Right atrium auricular region (tissue), 2 donors: ENCODE measurements around the gene KRTAP20-3. TPM values are rescaled to one million over a fixed set of nuclear protein-coding genes. Genes with fewer than 3 reads are reported as not detected.

ENCODE experiments used
- DNase-seq: peaks from one replicate; pipeline ENCODE4 v3.0.0-alpha.2; 2019; ENCODE audit warnings: low spot score
- H3K27ac ChIP-seq, 2 donors: fragments of 200-600 bp; sonication (generic); 1 replicate in 1 of 2; 2 replicates in 1 of 2; pipeline ENCODE4 v1.5.1; 2016 to 2019
- H3K27me3 ChIP-seq, 2 donors: fragments of 200-600 bp; sonication (generic); one replicate each; pipeline versions ENCODE4 v1.5.1 to v1.6.0; 2017 to 2019
- H3K36me3 ChIP-seq: fragments of 200-600 bp; sonication (generic); one replicate; pipeline ENCODE4 v1.5.1; 2016
- H3K4me1 ChIP-seq, 2 donors: fragments of 200-600 bp; sonication (generic); one replicate each; pipeline versions ENCODE4 v1.5.1 to v1.6.0; 2017 to 2019
- H3K4me3 ChIP-seq, 2 donors: fragments of 200-600 bp; sonication (generic); 1 replicate in 1 of 2; 2 replicates in 1 of 2; pipeline ENCODE4 v1.5.1; 2017 to 2019; ENCODE audit warnings: mild to moderate bottlenecking in 1 of 2, moderate library complexity in 1 of 2
- H3K9me3 ChIP-seq, 2 donors: fragments of 200-600 bp; sonication (generic); one replicate each; pipeline ENCODE4 v1.5.1; 2019
- total RNA-seq, 2 donors: library from RNA; depleted of rRNA; stranded (reverse); fragments of >200 nt; gene quantifications; one replicate each; pipeline ENCODE4 v1.1.0, GENCODE V29; 2016
- TF ChIP-seq, protein P1 (sequence below), 2 donors: fragments of 200-600 bp; sonication (generic); IDR thresholded peaks; one replicate each; pipeline ENCODE4 v1.5.1; 2019; ENCODE audit warnings: antibody characterized with exemption in 2 of 2

The KRTAP20-3 gene
- total RNA-seq, result not detected

DNA sequence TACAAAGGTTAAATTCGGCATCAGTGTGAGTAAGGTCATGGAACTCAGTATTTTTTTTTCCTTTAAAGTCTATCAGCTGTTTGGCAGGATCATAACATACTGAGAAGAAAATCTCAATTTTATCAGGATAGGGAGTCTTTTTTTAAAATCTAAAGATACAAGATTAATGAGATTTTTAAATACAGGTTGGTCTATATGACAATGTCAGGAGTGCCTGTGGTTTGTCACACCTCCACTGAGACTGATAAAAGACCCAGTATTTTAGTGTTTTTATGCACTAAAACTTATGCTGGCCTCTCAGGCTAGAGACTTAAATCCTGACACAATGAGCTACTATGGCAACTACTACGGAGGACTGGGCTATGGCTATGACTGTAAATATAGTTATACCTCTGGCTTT, at the start of gene KRTAP20-3:
Gene KRTAP20-3, plus strand, starts transcription at position 301 of the 400 bp plus-strand sequence.
- H3K36me3 ChIP-seq, result no peaks in the 10 kb centered on the region
- no peaks in the 10 kb centered on the region for H3K9me3 ChIP-seq
- TF ChIP-seq, protein P1, sequence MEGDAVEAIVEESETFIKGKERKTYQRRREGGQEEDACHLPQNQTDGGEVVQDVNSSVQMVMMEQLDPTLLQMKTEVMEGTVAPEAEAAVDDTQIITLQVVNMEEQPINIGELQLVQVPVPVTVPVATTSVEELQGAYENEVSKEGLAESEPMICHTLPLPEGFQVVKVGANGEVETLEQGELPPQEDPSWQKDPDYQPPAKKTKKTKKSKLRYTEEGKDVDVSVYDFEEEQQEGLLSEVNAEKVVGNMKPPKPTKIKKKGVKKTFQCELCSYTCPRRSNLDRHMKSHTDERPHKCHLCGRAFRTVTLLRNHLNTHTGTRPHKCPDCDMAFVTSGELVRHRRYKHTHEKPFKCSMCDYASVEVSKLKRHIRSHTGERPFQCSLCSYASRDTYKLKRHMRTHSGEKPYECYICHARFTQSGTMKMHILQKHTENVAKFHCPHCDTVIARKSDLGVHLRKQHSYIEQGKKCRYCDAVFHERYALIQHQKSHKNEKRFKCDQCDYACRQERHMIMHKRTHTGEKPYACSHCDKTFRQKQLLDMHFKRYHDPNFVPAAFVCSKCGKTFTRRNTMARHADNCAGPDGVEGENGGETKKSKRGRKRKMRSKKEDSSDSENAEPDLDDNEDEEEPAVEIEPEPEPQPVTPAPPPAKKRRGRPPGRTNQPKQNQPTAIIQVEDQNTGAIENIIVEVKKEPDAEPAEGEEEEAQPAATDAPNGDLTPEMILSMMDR (IDR thresholded peaks at IDR 0.05), result no peak
- no peak within 1 kb of the TSS for H3K4me3 ChIP-seq
- H3K27ac ChIP-seq, result no peak within 1 kb of the TSS
- no peak for DNase-seq
- H3K27me3 ChIP-seq, result no peaks in the 10 kb centered on the region
- no peaks in the 10 kb centered on the region for H3K4me1 ChIP-seq

- Histone ChIP-seq H3K27ac (no peak within 1 kb of the TSS), H3K4me1 (no peaks in the 10 kb centered on the region), H3K9me3 (no peaks in the 10 kb centered on the region), H3K27me3 (no peaks in the 10 kb centered on the region), H3K36me3 (no peaks in the 10 kb centered on the region), H3K4me3 (no peak within 1 kb of the TSS)
- no peak for DNase-seq
- TF ChIP-seq, protein P1 (IDR thresholded peaks at IDR 0.05), result no peak
Observed at GRCh38 chr21:30598802-30599201, 43.9 kb upstream of the KRTAP20-3 start, which contains the start of gene KRTAP6-2. KRTAP6-2 (minus strand) TSS chr21:30598902; CDS start chr21:30598874, 28 bp downstream.

DNA sequence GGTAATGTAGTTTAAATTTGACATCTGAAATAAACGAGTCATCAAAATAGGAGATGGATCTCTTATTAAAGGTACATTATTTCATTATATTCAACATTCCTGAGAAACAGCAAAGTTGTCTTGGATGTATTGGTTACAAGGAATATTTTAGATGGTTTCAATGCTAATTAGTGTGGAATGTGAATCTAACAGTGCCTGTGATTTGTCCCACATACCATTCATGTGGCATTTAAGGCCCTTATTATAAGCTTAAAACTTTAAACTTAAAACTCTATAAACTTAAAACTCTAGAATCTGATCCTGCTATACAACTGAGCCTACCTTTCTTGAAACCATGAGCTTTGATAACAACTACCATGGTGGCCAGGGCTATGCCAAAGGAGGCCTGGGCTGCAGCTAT, 41.9 kb upstream of the KRTAP20-3 start, which contains the start of gene KRTAP22-1:
Gene KRTAP22-1, plus strand, starts transcription at position 301 of the 400 bp plus-strand sequence.
- TF ChIP-seq, protein P1 (IDR thresholded peaks at IDR 0.05), result no peak
- no peak for DNase-seq
- Histone ChIP-seq H3K27me3 (no peaks in the 10 kb centered on the region), H3K4me1 (no peaks in the 10 kb centered on the region), H3K36me3 (no peaks in the 10 kb centered on the region), H3K27ac (no peak within 1 kb of the TSS), H3K4me3 (no peak within 1 kb of the TSS), H3K9me3 (no peaks in the 10 kb centered on the region)

GRCh38 chr21:30605968-30606367, 36.7 kb upstream of the KRTAP20-3 start:
- Histone ChIP-seq H3K9me3 (no peaks in the 10 kb centered on the region), H3K36me3 (no peaks in the 10 kb centered on the region), H3K4me3 (no peak overlapping the region), H3K27me3 (no peaks in the 10 kb centered on the region), H3K27ac (no peak overlapping the region), H3K4me1 (no peaks in the 10 kb centered on the region)
- DNase-seq, result no peak
- TF ChIP-seq, protein P1 (IDR thresholded peaks at IDR 0.05), result no peak

DNA sequence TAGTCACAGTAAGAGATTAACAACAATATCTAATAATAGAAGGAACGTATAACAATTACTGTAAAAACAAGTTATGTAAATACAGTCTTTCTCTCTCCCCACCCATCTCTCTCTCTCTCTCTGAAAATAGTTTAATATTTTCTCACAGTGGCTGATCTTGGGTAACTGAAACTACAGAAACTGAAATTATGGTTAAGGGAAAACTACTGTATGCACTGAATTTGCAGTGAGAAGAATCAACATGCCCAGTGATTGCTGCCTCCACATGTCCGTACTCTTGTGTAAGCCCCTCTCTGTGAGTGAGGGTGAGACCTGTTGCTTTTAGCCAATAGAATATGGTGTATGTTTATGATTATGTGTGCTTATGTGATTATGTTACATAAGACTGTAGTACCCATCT, 30.5 kb upstream of the KRTAP20-3 start:
- TF ChIP-seq, protein P1 (IDR thresholded peaks at IDR 0.05), result no peak
- Histone ChIP-seq H3K36me3 (no peaks in the 10 kb centered on the region), H3K27ac (no peak overlapping the region), H3K27me3 (no peaks in the 10 kb centered on the region), H3K4me3 (no peak overlapping the region), H3K9me3 (no peaks in the 10 kb centered on the region), H3K4me1 (no peaks in the 10 kb centered on the region)
- DNase-seq, result no peak

DNA sequence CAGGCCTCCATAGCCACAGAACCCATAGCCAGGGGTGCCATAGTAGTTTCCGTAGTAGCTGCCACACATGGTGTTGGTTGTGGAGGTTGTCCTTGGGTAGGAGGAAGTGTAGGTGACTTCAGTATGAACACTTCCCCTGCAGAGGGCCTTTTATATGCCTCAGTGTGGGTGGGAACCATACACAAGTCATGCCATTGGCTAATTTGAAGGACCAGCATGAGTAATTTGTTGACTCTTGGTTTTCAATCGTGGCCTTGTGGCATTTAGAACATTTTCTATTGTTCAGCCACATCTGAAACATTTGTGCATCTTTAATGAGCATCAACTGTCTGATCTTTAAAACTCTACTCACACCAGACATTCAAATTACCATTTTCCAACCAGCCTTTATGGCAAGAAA, 28.8 kb upstream of the KRTAP20-3 start, which contains the start of gene KRTAP6-1:
Gene KRTAP6-1, minus strand, starts transcription at position 95 of the 400 bp plus-strand sequence. Its CDS starts 26 bp downstream, at position 69.
- H3K4me3 ChIP-seq, result no peak within 1 kb of the TSS
- no peaks in the 10 kb centered on the region for H3K27me3 ChIP-seq
- no peak within 1 kb of the TSS for H3K27ac ChIP-seq
- TF ChIP-seq, protein P1 (IDR thresholded peaks at IDR 0.05), result no peak
- no peak for DNase-seq
- H3K4me1 ChIP-seq, result no peaks in the 10 kb centered on the region
- H3K36me3 ChIP-seq, result no peaks in the 10 kb centered on the region
- no peaks in the 10 kb centered on the region for H3K9me3 ChIP-seq
